H1 (cell line): ENCODE data around the gene MED13. TPM values are rescaled to one million over a fixed set of nuclear protein-coding genes. Genes with fewer than 3 reads are reported as not detected.

Experiments
- CTCF ChIA-PET: fragments of 300-600 bp; sonication (Branson Sonifier 250); formaldehyde crosslinking; loops from one replicate; lab custom pipeline; 2021; ENCODE audit not compliant: partially characterized antibody; lab: Charles Lee
- POLR2A ChIA-PET: fragments of 300-600 bp; sonication (Branson Sonifier 250); formaldehyde crosslinking; loops from one replicate; lab custom pipeline; 2021; ENCODE audit warnings: inconsistent platforms; ENCODE audit not compliant: partially characterized antibody; lab: Charles Lee
- DNase-seq, 2 experiments: peaks; one replicate each; pipeline versions ENCODE4 v3.0.0 to v3.0.0-alpha.2; 2010 to 2022; ENCODE audit warnings: low spot score in 2 of 2, low read depth in 1 of 2, mixed read lengths in 1 of 2
- FAIRE-seq: peaks from 2 replicates; lab custom pipeline; 2011; peaks lifted over from hg19 to GRCh38; lab: Jason Lieb, UNC
- H2AFZ ChIP-seq: 2 replicates; pipeline ENCODE4 v1.8.1; 2012; ENCODE audit warnings: low read length, inconsistent platforms
- H2AK5ac ChIP-seq: 2 replicates; pipeline ENCODE4 v1.6.1; 2013; ENCODE audit warnings: low read depth, low read length
- H2BK120ac ChIP-seq: replicated peaks from 2 replicates; pipeline ENCODE3; 2013; ENCODE audit warnings: low read depth, low read length, inconsistent platforms
- H2BK12ac ChIP-seq: 2 replicates; pipeline ENCODE4 v1.6.1; 2013; ENCODE audit warnings: low read depth, low read length
- H2BK15ac ChIP-seq: 2 replicates; pipeline ENCODE4 v1.6.1; 2013; ENCODE audit warnings: low read length
- H2BK20ac ChIP-seq: 2 replicates; pipeline ENCODE4 v1.6.1; 2013; ENCODE audit warnings: low read length
- H2BK5ac ChIP-seq: 2 replicates; pipeline ENCODE4 v1.6.1; 2013; ENCODE audit warnings: low read depth, low read length
- H3K14ac ChIP-seq: 2 replicates; pipeline ENCODE4 v1.6.1; 2013; ENCODE audit warnings: inconsistent platforms; ENCODE audit not compliant: insufficient read length
- H3K18ac ChIP-seq: 2 replicates; pipeline ENCODE4 v1.6.1; 2013; ENCODE audit warnings: low read length; ENCODE audit errors: extremely low read depth
- H3K23ac ChIP-seq: 2 replicates; pipeline ENCODE4 v1.6.1; 2013; ENCODE audit warnings: inconsistent platforms; ENCODE audit not compliant: insufficient read length
- H3K23me2 ChIP-seq: 2 replicates; pipeline ENCODE4 v1.6.1; 2013; ENCODE audit warnings: low read depth, low read length
- H3K27ac ChIP-seq: 2 replicates; pipeline ENCODE4 v1.6.1; 2011; ENCODE audit warnings: low read depth, low read length, inconsistent platforms
- H3K27me3 ChIP-seq, 4 experiments: replicated peaks in 1 of 4; 1 replicate in 1 of 4; 2 replicates in 3 of 4; pipeline versions ENCODE4 v1.6.1 to v1.8.1; 2011 to 2013; ENCODE audit warnings: low read length in 3 of 4, mild to moderate bottlenecking in 3 of 4, inconsistent platforms in 2 of 4, mixed read lengths in 2 of 4, moderate library complexity in 1 of 4; ENCODE audit not compliant: control insufficient read depth in 3 of 4, insufficient read depth in 3 of 4; ENCODE audit errors: extremely low read depth in 1 of 4
- H3K36me3 ChIP-seq, 4 experiments: 2 replicates each; pipeline versions ENCODE4 v1.6.1 to v1.8.1; 2011 to 2013; ENCODE audit warnings: mild to moderate bottlenecking in 4 of 4, low read length in 3 of 4, moderate library complexity in 2 of 4, control low read depth in 1 of 4, inconsistent platforms in 1 of 4; ENCODE audit not compliant: insufficient read depth in 4 of 4, control insufficient read depth in 2 of 4
- H3K4ac ChIP-seq: replicated peaks from 2 replicates; pipeline ENCODE3; 2013; ENCODE audit warnings: low read length, low read depth, mixed read lengths, inconsistent platforms; ENCODE audit not compliant: insufficient read length
- H3K4me1 ChIP-seq, 4 experiments: replicated peaks in 1 of 4; 1 replicate in 1 of 4; 2 replicates in 3 of 4; pipeline versions ENCODE4 v1.6.1 to v1.8.1; 2011 to 2013; ENCODE audit warnings: low read length in 3 of 4, inconsistent platforms in 2 of 4, mixed read lengths in 1 of 4; ENCODE audit not compliant: insufficient read depth in 4 of 4, control insufficient read depth in 3 of 4
- H3K4me2 ChIP-seq, 2 experiments: 2 replicates each; pipeline versions ENCODE4 v1.6.1 to v1.8.1; 2011 to 2013; ENCODE audit warnings: low read depth in 2 of 2, low read length in 2 of 2, control low read depth in 1 of 2, inconsistent platforms in 1 of 2, mild to moderate bottlenecking in 1 of 2; ENCODE audit not compliant: insufficient read depth in 1 of 2
- H3K4me3 ChIP-seq, 4 experiments: fragments of 200-600, 300-600 bp in 1 of 4; sonication (generic), shearing (Covaris generic), sonication (Bioruptor Twin) in 1 of 4; 2 replicates each; pipeline versions ENCODE4 v1.5.1 to v1.8.1; 2011 to 2016; ENCODE audit warnings: low read length in 4 of 4, low read depth in 3 of 4, control low read depth in 2 of 4, inconsistent platforms in 2 of 4, mild to moderate bottlenecking in 2 of 4, mixed read lengths in 1 of 4, moderate library complexity in 1 of 4; ENCODE audit not compliant: insufficient read depth in 2 of 4; ENCODE audit errors: extremely low read depth in 1 of 4
- H3K56ac ChIP-seq: replicated peaks from 2 replicates; pipeline ENCODE3; 2013; ENCODE audit warnings: low read depth, mild to moderate bottlenecking, mixed read lengths, low read length, inconsistent platforms; ENCODE audit not compliant: insufficient read length
- H3K79me1 ChIP-seq: 2 replicates; pipeline ENCODE4 v1.6.1; 2013; ENCODE audit warnings: low read depth, low read length, control low read depth
- H3K79me2 ChIP-seq, 2 experiments: 2 replicates each; pipeline versions ENCODE4 v1.6.1 to v1.8.1; 2012 to 2013; ENCODE audit warnings: low read length in 2 of 2, mild to moderate bottlenecking in 2 of 2, inconsistent platforms in 1 of 2; ENCODE audit not compliant: insufficient read depth in 2 of 2, control insufficient read depth in 1 of 2
- H3K9ac ChIP-seq, 4 experiments: replicated peaks in 1 of 4; 1 replicate in 1 of 4; 2 replicates in 3 of 4; pipeline versions ENCODE4 v1.6.1 to v1.8.1; 2011 to 2013; ENCODE audit warnings: low read depth in 3 of 4, low read length in 3 of 4, control low read depth in 2 of 4, mild to moderate bottlenecking in 2 of 4, moderate library complexity in 2 of 4, inconsistent platforms in 1 of 4; ENCODE audit errors: extremely low read depth in 1 of 4
- H3K9me3 ChIP-seq, 2 experiments: 2 replicates each; pipeline versions ENCODE4 v1.6.1 to v1.8.1; 2012 to 2013; ENCODE audit warnings: mild to moderate bottlenecking in 2 of 2, moderate library complexity in 2 of 2, control low read depth in 1 of 2, inconsistent platforms in 1 of 2, low read depth in 1 of 2, low read length in 1 of 2, mixed read lengths in 1 of 2; ENCODE audit not compliant: insufficient read depth in 2 of 2
- H4K20me1 ChIP-seq, 2 experiments: replicated peaks in 1 of 2; 2 replicates each; pipeline versions ENCODE3 to v1.8.1; 2011 to 2013; ENCODE audit warnings: inconsistent platforms in 2 of 2, low read length in 2 of 2, mild to moderate bottlenecking in 1 of 2; ENCODE audit not compliant: insufficient read depth in 2 of 2, control insufficient read depth in 1 of 2
- H4K5ac ChIP-seq: 2 replicates; pipeline ENCODE4 v1.6.1; 2013; ENCODE audit warnings: low read length, low read depth, mixed read lengths, inconsistent platforms; ENCODE audit not compliant: insufficient read length
- H4K8ac ChIP-seq: 2 replicates; pipeline ENCODE4 v1.8.0; 2013; ENCODE audit warnings: mild to moderate bottlenecking, moderate library complexity, low read length, inconsistent platforms; ENCODE audit not compliant: insufficient read depth; ENCODE audit errors: extremely low read depth
- H4K91ac ChIP-seq: replicated peaks from 2 replicates; pipeline ENCODE3; 2013; ENCODE audit warnings: low read length, mixed read lengths, inconsistent platforms; ENCODE audit not compliant: insufficient read length
- HDAC6 ChIP-seq: IDR thresholded peaks from one replicate; pipeline ENCODE4 v1.7.1; 2012; ENCODE audit warnings: low read depth, mild to moderate bottlenecking, inconsistent platforms, low read length, moderate library complexity
- RNF2 ChIP-seq: fragments of 200-900, 300-1000 bp; sonication (generic); IDR thresholded peaks from 2 replicates; pipeline ENCODE4 v1.7.1; 2016; ENCODE audit warnings: borderline replicate concordance, low read depth, mild to moderate bottlenecking, antibody characterized with exemption, low read length; ENCODE audit not compliant: poor library complexity, severe bottlenecking; ENCODE audit errors: missing control alignments
- RXRA ChIP-seq: IDR thresholded peaks from 2 replicates; pipeline ENCODE4 v1.6.1; 2011; ENCODE audit warnings: low read depth, mild to moderate bottlenecking, low read length, moderate library complexity; ENCODE audit not compliant: insufficient read depth
- SP1 ChIP-seq: IDR thresholded peaks from 2 replicates; pipeline ENCODE4 v1.6.1; 2011; ENCODE audit warnings: low read depth, low read length
- polyA plus RNA-seq, 7 experiments: library from polyadenylated mRNA; depleted of rRNA in 3 of 7; stranded (reverse) in 5 of 7; unstranded in 2 of 7; fragments of >200 nt in 5 of 7; fragments of 200-250 nt in 2 of 7; gene quantifications; 1 replicate in 5 of 7; 2 replicates in 1 of 7; 4 replicates in 1 of 7; pipeline versions ENCODE4 v1.2.1 to v1.2.3, GENCODE V29; 2011 to 2013; ENCODE audit warnings: missing spikeins in 2 of 7, mixed read lengths in 2 of 7
- total RNA-seq: library from RNA; stranded (reverse); fragmentation: NEBNext Ultra II Directional; extraction: Animal tissue kit (Norgen Biotek cat#: 25700); gene quantifications from 2 replicates; pipeline ENCODE4 v1.2.1, GENCODE V29; 2021

Gene MED13
- total and polyA plus RNA-seq, 2 of the 8 experiments (the other 6 are each of a cell fraction or from before 2014, with no cell fraction given), result 11.3 to 44.8 TPM

- no peak overlapping the region for H3K27ac ChIP-seq
- H3K14ac ChIP-seq, result no peak overlapping the region
- H3K27me3 ChIP-seq, result no peaks in the 10 kb centered on the region; a peak in 1 of 7 replicates
- H3K79me1 ChIP-seq, result no peaks in the 10 kb centered on the region
- no peaks in the 10 kb centered on the region for H3K4me1 ChIP-seq
- H2BK15ac ChIP-seq, result no peak overlapping the region
- H2BK5ac ChIP-seq, result no peak overlapping the region
- POLR2A ChIA-PET, result no interaction called here
- no peak for DNase-seq
- H3K18ac ChIP-seq, result no peak overlapping the region
- peaks cover 0 to 20% of the 10 kb centered on the region in 2 experiments; a peak in 2 of 4 replicates for H3K79me2 ChIP-seq
- no peak overlapping the region for H3K4ac ChIP-seq
- no peak overlapping the region for H3K23ac ChIP-seq
- peaks cover 16 to 77% (median 49%) of the 10 kb centered on the region in 4 experiments for H3K36me3 ChIP-seq
- no peak overlapping the region for H2AK5ac ChIP-seq
- no peak overlapping the region for H2AFZ ChIP-seq
- no peak overlapping the region for H4K5ac ChIP-seq
- H4K8ac ChIP-seq, result no peak overlapping the region
- no peak overlapping the region for H3K4me3 ChIP-seq
- CTCF ChIA-PET, result interaction anchor here (0.9 to 1.4 kb wide), 2 partner anchors 50 to 128 kb away, joined by 3 read pairs; no protein-coding TSS in a partner anchor
- H4K20me1 ChIP-seq, result peaks cover 2 to 5% of the 10 kb centered on the region in 2 experiments
- no peaks in the 10 kb centered on the region; the same call in 1 of the 2 replicates for H3K23me2 ChIP-seq
- no peak for FAIRE-seq
- no peak overlapping the region for H4K91ac ChIP-seq
- no peaks in the 10 kb centered on the region for H3K9me3 ChIP-seq
- H2BK120ac ChIP-seq, result no peak overlapping the region
- H3K4me2 ChIP-seq, result no peak overlapping the region
- no peak for TF ChIP-seq RNF2
- no peak for TF ChIP-seq HDAC6
- no peak for TF ChIP-seq RXRA
- TF ChIP-seq SP1, result no peak
- H2BK20ac ChIP-seq, result no peak overlapping the region
- H3K56ac ChIP-seq, result no peak overlapping the region
- no peak overlapping the region for H2BK12ac ChIP-seq
- no peak overlapping the region for H3K9ac ChIP-seq
Observed at GRCh38 chr17:61981323-61981722, 83.8 kb downstream of the MED13 start.
